Vagina (tissue), 2 donors: ENCODE data around the gene TTBK1. TPM values are rescaled to one million over a fixed set of nuclear protein-coding genes. Genes with fewer than 3 reads are reported as not detected.

Experiments
- DNase-seq, 2 donors: peaks; one replicate each; pipeline ENCODE4 v3.0.0-alpha.2; 2017; ENCODE audit errors: extremely low spot score in 2 of 2
- H3K27ac ChIP-seq: fragments of 200-600 bp; sonication (generic); one replicate; pipeline ENCODE4 v1.5.1; 2019
- H3K27me3 ChIP-seq: fragments of 200-600 bp; sonication (generic); one replicate; pipeline ENCODE4 v1.5.1; 2019
- H3K36me3 ChIP-seq, 2 donors: fragments of 200-600 bp; sonication (generic); one replicate each; pipeline ENCODE4 v1.5.1; 2017 to 2019
- H3K4me1 ChIP-seq: fragments of 200-600 bp; sonication (generic); one replicate; pipeline ENCODE4 v1.5.1; 2019
- H3K4me3 ChIP-seq, 2 donors: fragments of 200-600 bp; sonication (generic); 1 replicate in 1 of 2; 2 replicates in 1 of 2; pipeline ENCODE4 v1.5.1; 2016 to 2019
- H3K9me3 ChIP-seq: fragments of 200-600 bp; sonication (generic); one replicate; pipeline ENCODE4 v1.5.1; 2019
- CTCF ChIP-seq, 3 experiments: fragments of 450-650 bp in 2 of 3; fragments of 200-600 bp in 1 of 3; sonication (generic) in 1 of 3; IDR thresholded peaks; one replicate each; pipeline ENCODE4 v1.5.1; 2017 to 2019; ENCODE audit warnings: antibody characterized with exemption in 3 of 3, mild to moderate bottlenecking in 2 of 3, moderate library complexity in 2 of 3
- POLR2A ChIP-seq, 2 donors: fragments of 450-650 bp; IDR thresholded peaks; one replicate each; pipeline ENCODE4 v1.6.1; 2017; ENCODE audit warnings: antibody characterized with exemption in 2 of 2, mild to moderate bottlenecking in 2 of 2, moderate library complexity in 2 of 2
- POLR2AphosphoS5 ChIP-seq, 2 donors: sonication (generic); formaldehyde crosslinking; IDR thresholded peaks; one replicate each; pipeline ENCODE4 v1.9.0; 2017; ENCODE audit warnings: antibody characterized with exemption in 2 of 2, mild to moderate bottlenecking in 2 of 2, low read depth in 1 of 2; ENCODE audit not compliant: insufficient read depth in 1 of 2
- intact Hi-C: fragments of 100-400 bp; cut with DNase I; formaldehyde crosslinking; loops from one replicate; pipeline ENCODE4 v1.15.1; 2023
- total RNA-seq: library from RNA; depleted of rRNA; stranded (reverse); fragments of >200 nt; gene quantifications from one replicate; pipeline ENCODE4 v1.2.3, GENCODE V29; 2016

The TTBK1 gene
- total RNA-seq, 1 donor from 2014 or later = not detected

GRCh38 chr6:43313813-43314212 lies 70.5 kb downstream of the TTBK1 start:
- Histone ChIP-seq H3K9me3 (no peaks in the 10 kb centered on the region), H3K4me3 (no peak overlapping the region), H3K27ac (no peak overlapping the region), H3K4me1 (peaks cover 3% of the 10 kb centered on the region), H3K36me3 (no peaks in the 10 kb centered on the region), H3K27me3 (no peaks in the 10 kb centered on the region)
- intact Hi-C loops = no loop called here
- no peak for TF ChIP-seq POLR2AphosphoS5 (IDR thresholded peaks at IDR 0.05; ENCODE audit: insufficient read depth in 1 of 2, low read depth in 1 of 2)
- no peak for TF ChIP-seq POLR2A (IDR thresholded peaks at IDR 0.05)
- TF ChIP-seq CTCF (IDR thresholded peaks at IDR 0.05) = no peak
- DNase-seq = no peak

GRCh38 chr6:43318011-43318410 lies 74.7 kb downstream of the TTBK1 start:
- H3K36me3 ChIP-seq = no peaks in the 10 kb centered on the region
- H3K27ac ChIP-seq = no peak overlapping the region
- no peaks in the 10 kb centered on the region for H3K27me3 ChIP-seq
- H3K4me3 ChIP-seq = no peak overlapping the region
- H3K4me1 ChIP-seq = no peaks in the 10 kb centered on the region
- no peaks in the 10 kb centered on the region for H3K9me3 ChIP-seq
- TF ChIP-seq POLR2A (IDR thresholded peaks at IDR 0.05) (no peak), POLR2AphosphoS5 (IDR thresholded peaks at IDR 0.05; ENCODE audit: insufficient read depth in 1 of 2, low read depth in 1 of 2) (no peak), CTCF (IDR thresholded peaks at IDR 0.05) (no peak)
- intact Hi-C loops = no loop called here
- DNase-seq = no peak

- TF ChIP-seq CTCF (IDR thresholded peaks at IDR 0.05) = no peak
- no peak for TF ChIP-seq POLR2A (IDR thresholded peaks at IDR 0.05)
- H3K27me3 ChIP-seq = no peaks in the 10 kb centered on the region
- no peak for DNase-seq
- no peaks in the 10 kb centered on the region for H3K36me3 ChIP-seq
- intact Hi-C loops = no loop called here
- H3K9me3 ChIP-seq = no peaks in the 10 kb centered on the region
- H3K4me3 ChIP-seq = no peak overlapping the region
- no peak overlapping the region for H3K27ac ChIP-seq
- no peaks in the 10 kb centered on the region for H3K4me1 ChIP-seq
These were observed 82.6 kb downstream of the TTBK1 start for GRCh38 chr6:43325876-43326275.

- Histone ChIP-seq H3K9me3 (no peaks in the 10 kb centered on the region), H3K4me1 (no peaks in the 10 kb centered on the region), H3K27me3 (no peaks in the 10 kb centered on the region), H3K27ac (no peak overlapping the region), H3K36me3 (no peaks in the 10 kb centered on the region), H3K4me3 (no peak overlapping the region)
- intact Hi-C loops = no loop called here
- DNase-seq = no peak
- TF ChIP-seq POLR2A (IDR thresholded peaks at IDR 0.05) (no peak), CTCF (IDR thresholded peaks at IDR 0.05) (no peak), POLR2AphosphoS5 (IDR thresholded peaks at IDR 0.05; ENCODE audit: insufficient read depth in 1 of 2, low read depth in 1 of 2) (no peak)
These were observed 85.2 kb downstream of the TTBK1 start for GRCh38 chr6:43328528-43328927.

- DNase-seq = no peak
These were observed 88.2 kb downstream of the TTBK1 start for GRCh38 chr6:43331470-43331869.

More at GRCh38 chr6:43331470-43331869, 88.2 kb downstream of the TTBK1 start:
- H3K4me3 ChIP-seq = no peak overlapping the region
- no peak for TF ChIP-seq POLR2AphosphoS5 (IDR thresholded peaks at IDR 0.05; ENCODE audit: insufficient read depth in 1 of 2, low read depth in 1 of 2)
- no peak for TF ChIP-seq CTCF (IDR thresholded peaks at IDR 0.05)
- no peak for TF ChIP-seq POLR2A (IDR thresholded peaks at IDR 0.05)
- H3K27me3 ChIP-seq = no peaks in the 10 kb centered on the region
- H3K4me1 ChIP-seq = no peaks in the 10 kb centered on the region
- H3K9me3 ChIP-seq = no peaks in the 10 kb centered on the region
- no peaks in the 10 kb centered on the region for H3K36me3 ChIP-seq
- H3K27ac ChIP-seq = no peak overlapping the region
- intact Hi-C loops = no loop called here
